Measurements from ENCODE around the gene EPHX1.

DNA sequence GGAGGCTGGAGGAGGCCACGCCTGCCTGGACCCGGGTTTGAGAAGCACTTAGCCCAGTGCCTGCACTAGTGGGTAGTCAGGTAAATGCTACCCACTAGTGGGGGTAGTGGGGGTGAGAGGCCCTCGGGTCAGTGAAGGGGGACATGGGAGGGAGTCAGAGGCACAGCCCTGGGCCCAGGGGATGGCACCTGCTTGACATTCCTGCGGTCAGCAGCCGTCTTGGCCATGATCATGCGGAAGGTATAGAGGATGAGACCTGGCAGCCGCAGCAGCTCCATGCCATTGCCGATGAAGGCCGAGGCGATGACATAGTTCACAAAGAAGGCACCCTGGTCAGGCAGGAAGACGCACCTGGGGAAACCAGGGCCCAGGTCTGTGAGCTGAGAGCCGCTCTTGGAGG, 43.5 kb downstream of the EPHX1 start:
- no peak for TF ChIP-seq SMAD1 (IDR thresholded peaks at IDR 0.05; ENCODE audit: low read depth, partially characterized antibody)
- no peak for TF ChIP-seq POLR2A (IDR thresholded peaks at IDR 0.05; ENCODE audit: low read depth, low read length)
- no peak for TF ChIP-seq BRCA1 (IDR thresholded peaks at IDR 0.05; ENCODE audit: low read depth, low read length)
- TF ChIP-seq, protein P1, sequence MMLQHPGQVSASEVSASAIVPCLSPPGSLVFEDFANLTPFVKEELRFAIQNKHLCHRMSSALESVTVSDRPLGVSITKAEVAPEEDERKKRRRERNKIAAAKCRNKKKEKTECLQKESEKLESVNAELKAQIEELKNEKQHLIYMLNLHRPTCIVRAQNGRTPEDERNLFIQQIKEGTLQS (IDR thresholded peaks at IDR 0.05; ENCODE audit: borderline replicate concordance, extremely low read depth, low read depth, low read length) = no peak
- no peak for TF ChIP-seq NR2F1 (conservative IDR thresholded peaks at IDR 0.05)
- TF ChIP-seq, protein P2, sequence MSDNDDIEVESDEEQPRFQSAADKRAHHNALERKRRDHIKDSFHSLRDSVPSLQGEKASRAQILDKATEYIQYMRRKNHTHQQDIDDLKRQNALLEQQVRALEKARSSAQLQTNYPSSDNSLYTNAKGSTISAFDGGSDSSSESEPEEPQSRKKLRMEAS (IDR thresholded peaks at IDR 0.05; ENCODE audit: low read depth, low read length) = no peak
- no peak for TF ChIP-seq FOS (IDR thresholded peaks at IDR 0.05; ENCODE audit: borderline replicate concordance, extremely low read depth, insufficient read length)
- TF ChIP-seq CTCF (IDR thresholded peaks at IDR 0.05 in 2 of 3, conservative IDR thresholded peaks at IDR 0.05 in 1 of 3; ENCODE audit: control insufficient read depth in 2 of 3, extremely low read depth in 1 of 3, insufficient read depth in 1 of 3, low read depth in 3 of 3, low read length in 3 of 3) = no peak
- TF ChIP-seq, protein P3, sequence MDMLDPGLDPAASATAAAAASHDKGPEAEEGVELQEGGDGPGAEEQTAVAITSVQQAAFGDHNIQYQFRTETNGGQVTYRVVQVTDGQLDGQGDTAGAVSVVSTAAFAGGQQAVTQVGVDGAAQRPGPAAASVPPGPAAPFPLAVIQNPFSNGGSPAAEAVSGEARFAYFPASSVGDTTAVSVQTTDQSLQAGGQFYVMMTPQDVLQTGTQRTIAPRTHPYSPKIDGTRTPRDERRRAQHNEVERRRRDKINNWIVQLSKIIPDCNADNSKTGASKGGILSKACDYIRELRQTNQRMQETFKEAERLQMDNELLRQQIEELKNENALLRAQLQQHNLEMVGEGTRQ (IDR thresholded peaks at IDR 0.05; ENCODE audit: borderline replicate concordance, low read depth, low read length) = no peak
- TF ChIP-seq MEF2B (IDR thresholded peaks at IDR 0.05; ENCODE audit: partially characterized antibody, poor library complexity, severe bottlenecking) = no peak
- no peak for TF ChIP-seq SMC3 (IDR thresholded peaks at IDR 0.05; ENCODE audit: borderline replicate concordance, low read length)
- TF ChIP-seq CBX5 (IDR thresholded peaks at IDR 0.05; ENCODE audit: low read depth) = no peak
- TF ChIP-seq BHLHE40 (IDR thresholded peaks at IDR 0.05; ENCODE audit: borderline replicate concordance in 1 of 2, low read depth in 2 of 2, low read length in 1 of 2) = no peak
- TF ChIP-seq NFYA (IDR thresholded peaks at IDR 0.05; ENCODE audit: borderline replicate concordance, low read depth, low read length) = no peak
